ENCODE measurements around the gene SEC24D. TPM values are rescaled to one million over a fixed set of nuclear protein-coding genes. Genes with fewer than 3 reads are reported as not detected.

SEC24D gene
- total and polyA plus RNA-seq, 2 experiments from 2014 or later: 37.6 to 94.8 TPM

- no peak overlapping the region for H3K4me3 Mint-ChIP-seq
- H3K79me2 ChIP-seq (replicated peaks; ENCODE audit: insufficient read depth): no peaks in the 10 kb centered on the region
- H4K20me1 ChIP-seq (replicated peaks; ENCODE audit: insufficient read depth): 0 out of 2 replicates have a peak, but pooled peaks cover 4% of the 10 kb centered on the region
- H3K4me2 ChIP-seq: no peak overlapping the region
- H3K27ac Mint-ChIP-seq: no peak overlapping the region
- no peaks in the 10 kb centered on the region for H3K27me3 ChIP-seq (ENCODE audit: insufficient read depth)
- H2AFZ ChIP-seq: no peak overlapping the region
- peaks cover 26% of the 10 kb centered on the region for H3K36me3 ChIP-seq (ENCODE audit: insufficient read depth)
- no peaks in the 10 kb centered on the region for H3K9me3 Mint-ChIP-seq
- H3F3A ChIP-seq (replicated peaks; ENCODE audit: low read depth): peaks cover 3% of the 10 kb centered on the region; the same call in 1 of the 2 replicates
- DNase-seq (ENCODE audit: low spot score): no peak
- H3K36me3 Mint-ChIP-seq (ENCODE audit: low read depth): peaks cover 47% of the 10 kb centered on the region; the same call in 2 of the 3 replicates
- ATAC-seq: no peak
- 0 out of 2 replicates have a peak, but pooled peaks cover 6% of the 10 kb centered on the region for H3K4me1 ChIP-seq (ENCODE audit: insufficient read depth)
- TF ChIP-seq CREB1 (CRISPR knock-in tag; IDR thresholded peaks at IDR 0.05; ENCODE audit: low read depth): no peak
- TF ChIP-seq JUNB (IDR thresholded peaks at IDR 0.05; ENCODE audit: unreplicated experiment): no peak
- TF ChIP-seq ETS1 (IDR thresholded peaks at IDR 0.05): no peak
- TF ChIP-seq EZH2 (IDR thresholded peaks at IDR 0.05; ENCODE audit: low read depth, unreplicated experiment): no peak
- TF ChIP-seq REST (IDR thresholded peaks at IDR 0.05; ENCODE audit: unreplicated experiment): no peak
- no peak for TF ChIP-seq NANOG (IDR thresholded peaks at IDR 0.05; ENCODE audit: borderline replicate concordance)
- TF ChIP-seq EZH2phosphoT487 (IDR thresholded peaks at IDR 0.05; ENCODE audit: unreplicated experiment): no peak
- TF ChIP-seq CTCF (conservative IDR thresholded peaks at IDR 0.05; ENCODE audit: low read depth in 2 of 2): no peak
- TF ChIP-seq STAT1 (IDR thresholded peaks at IDR 0.05; ENCODE audit: unreplicated experiment): no peak
- TF ChIP-seq ZNF331 (CRISPR knock-in tag; IDR thresholded peaks at IDR 0.05; ENCODE audit: low read depth): no peak
- peaks cover 2% of the 10 kb centered on the region for H3K27me3 Mint-ChIP-seq (ENCODE audit: insufficient read depth, low read depth, poor library complexity)
- H3K9me2 ChIP-seq (ENCODE audit: insufficient read depth): no peaks in the 10 kb centered on the region
- no peak overlapping the region for H3K27ac ChIP-seq (ENCODE audit: low read depth)
- H3K4me1 Mint-ChIP-seq: peaks cover 3% of the 10 kb centered on the region; the same call in 2 of the 3 replicates
- no peak overlapping the region for H3K4me3 ChIP-seq
These were observed 99.0 kb downstream of the SEC24D start for GRCh38 chr4:118736900-118737299.
